Urothelium cell line (cell line): ENCODE results near the gene BCL11A.

Experiments used
- DNase-seq: peaks from one replicate; pipeline ENCODE4 v3.0.0; 2011; ENCODE audit warnings: low spot score, mixed read lengths
- FAIRE-seq: peaks from 2 replicates; lab custom pipeline; 2011; peaks lifted over from hg19 to GRCh38; lab: Jason Lieb, UNC

Gene BCL11A

GRCh38 chr2:60560734-60561644 is 7.5 kb upstream of the BCL11A start:
- peak; percentile 69 for FAIRE-seq
- DNase-seq: peak; percentile 46

GRCh38 chr2:60559880-60560279 is 6.4 kb upstream of the BCL11A start:
- no peak for DNase-seq
- FAIRE-seq: no peak

- DNase-seq: no peak
- no peak for FAIRE-seq
Observed at GRCh38 chr2:60558536-60558935, 5.1 kb upstream of the BCL11A start.

GRCh38 chr2:60557486-60557864 is 4.0 kb upstream of the BCL11A start:
- FAIRE-seq (no peak), DNase-seq (no peak)

GRCh38 chr2:60556576-60557485 is 3.4 kb upstream of the BCL11A start:
- no peak for FAIRE-seq

GRCh38 chr2:60556175-60556574 is 2.7 kb upstream of the BCL11A start:
- DNase-seq (no peak), FAIRE-seq (no peak)

More at GRCh38 chr2:60556576-60557485, 3.4 kb upstream of the BCL11A start:
- DNase-seq: no peak

GRCh38 chr2:60555783-60556139 is 2.3 kb upstream of the BCL11A start:
- FAIRE-seq (no peak), DNase-seq (no peak)

GRCh38 chr2:60555066-60555782 is 1.8 kb upstream of the BCL11A start:
- DNase-seq: peak; percentile 76

GRCh38 chr2:60554646-60555065 is 1.2 kb upstream of the BCL11A start:
- no peak for DNase-seq
- FAIRE-seq: peak; percentile 66

More at GRCh38 chr2:60555066-60555782, 1.8 kb upstream of the BCL11A start:
- FAIRE-seq: peak; percentile 9

GRCh38 chr2:60554074-60554645 is 706 bp upstream of the BCL11A start:
- no peak for DNase-seq
- no peak for FAIRE-seq

GRCh38 chr2:60552851-60553494 is 481 bp downstream of the BCL11A start:
- no peak for FAIRE-seq
- DNase-seq: no peak

- no peak for FAIRE-seq
- no peak for DNase-seq
Observed at GRCh38 chr2:60552078-60552850, 1.2 kb downstream of the BCL11A start.

GRCh38 chr2:60551240-60552077 is 2.0 kb downstream of the BCL11A start:
- DNase-seq: no peak

GRCh38 chr2:60550984-60551239 is 2.5 kb downstream of the BCL11A start:
- FAIRE-seq (no peak), DNase-seq (no peak)

More at GRCh38 chr2:60551240-60552077, 2.0 kb downstream of the BCL11A start:
- no peak for FAIRE-seq

GRCh38 chr2:60550178-60550983 is 3.1 kb downstream of the BCL11A start:
- peak; percentile 82 for DNase-seq
- peak; percentile 69 for FAIRE-seq

- FAIRE-seq (peak; percentile 76), DNase-seq (no peak)
Observed at GRCh38 chr2:60549928-60550177, 3.6 kb downstream of the BCL11A start.

GRCh38 chr2:60549238-60549927 is 4.1 kb downstream of the BCL11A start:
- DNase-seq (no peak), FAIRE-seq (no peak)

- no peak for FAIRE-seq
- no peak for DNase-seq
Observed at GRCh38 chr2:60548845-60549237, 4.6 kb downstream of the BCL11A start.
